Measurements from ENCODE around the gene SNED1.
A peak's percentile ranks its signal among the peaks of the same experiment; 100 is the strongest.

The SNED1 gene

DNA sequence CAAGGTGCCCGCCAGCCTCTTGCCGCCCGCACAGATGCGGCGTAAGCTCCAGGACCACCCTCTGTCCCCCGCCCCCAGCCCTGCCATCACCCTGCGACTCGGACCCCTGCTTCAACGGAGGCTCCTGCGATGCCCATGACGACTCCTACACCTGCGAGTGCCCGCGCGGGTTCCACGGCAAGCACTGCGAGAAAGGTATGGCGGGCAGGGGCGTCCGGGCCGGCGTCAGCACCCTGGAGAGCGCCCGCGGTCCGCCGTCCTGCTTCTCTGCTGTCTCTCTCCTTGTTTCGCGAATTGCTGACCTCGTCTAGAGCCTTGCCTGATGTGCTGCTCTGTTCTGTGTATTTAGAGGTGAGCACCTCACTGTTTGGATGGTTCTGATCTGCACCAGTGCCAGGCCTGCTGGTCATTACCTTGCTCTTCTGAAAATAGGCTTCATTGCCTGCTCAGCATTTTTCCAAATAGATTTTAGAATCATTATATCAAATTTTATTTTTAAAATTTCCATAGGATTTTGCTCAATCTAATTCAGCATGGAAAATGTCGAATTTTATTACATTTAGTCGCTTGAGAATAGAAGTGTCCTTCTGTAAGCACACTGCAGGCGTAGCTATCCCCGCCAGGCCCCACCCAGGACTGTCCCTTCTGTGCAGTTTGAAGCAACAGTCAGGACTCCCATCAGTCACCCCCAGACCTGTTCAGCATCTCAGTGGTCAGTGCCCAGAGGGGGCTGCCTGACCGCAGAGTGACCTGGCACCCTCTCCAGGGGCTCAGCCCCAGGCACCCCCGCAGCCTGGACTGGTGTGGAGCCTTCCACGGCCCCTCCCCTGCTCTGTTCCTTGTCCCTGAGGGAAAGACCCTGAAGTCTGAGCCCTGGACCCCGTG lies 51.6 kb downstream of the SNED1 start:
- no peak for DNase-seq

DNA sequence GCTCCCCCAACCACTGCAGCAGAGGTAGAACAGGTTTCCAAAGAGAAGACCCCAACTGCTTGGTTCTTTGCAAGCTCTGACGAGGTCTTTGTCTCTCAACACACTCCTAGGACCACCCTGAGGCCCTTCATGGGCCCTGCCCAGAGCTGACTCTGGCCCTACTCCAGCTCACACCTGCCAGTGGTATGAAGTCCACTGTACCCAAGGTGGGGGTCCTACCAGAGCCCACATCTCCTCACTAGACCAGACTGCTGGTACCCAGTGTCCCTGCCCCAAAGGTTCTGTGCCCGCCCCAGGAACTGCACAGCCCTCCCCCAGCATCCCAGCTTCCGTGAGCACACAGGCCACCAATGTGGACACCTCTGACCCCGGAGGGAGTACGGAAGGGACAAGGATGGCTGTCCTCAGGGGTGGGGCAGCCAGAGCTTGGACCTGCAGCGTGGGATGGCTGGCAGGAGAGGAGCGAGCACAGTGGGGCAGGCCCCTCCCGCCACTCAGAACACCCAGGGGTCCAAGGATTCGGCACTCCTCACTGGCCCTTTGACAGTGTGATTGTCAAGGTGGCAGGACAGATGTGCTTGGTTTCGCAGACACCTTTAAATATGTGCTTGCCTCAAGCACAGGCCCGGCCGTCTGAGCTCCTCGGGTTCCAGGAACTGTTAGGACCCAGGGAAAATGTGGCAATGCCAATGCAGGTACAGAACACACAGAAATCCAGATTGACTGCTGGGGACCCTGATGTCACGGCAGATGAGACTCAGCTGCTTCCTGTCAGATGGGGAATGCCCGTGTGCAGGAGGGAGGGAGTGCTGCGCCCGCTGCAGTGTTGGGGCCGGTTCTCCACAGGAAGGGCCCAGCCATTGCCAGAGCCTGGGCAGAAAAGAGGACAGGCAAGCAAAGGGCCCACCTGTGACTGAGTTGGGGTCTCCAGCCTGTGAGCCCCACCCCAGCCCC lies 52.5 kb downstream of the SNED1 start:
- no peak for DNase-seq

DNA sequence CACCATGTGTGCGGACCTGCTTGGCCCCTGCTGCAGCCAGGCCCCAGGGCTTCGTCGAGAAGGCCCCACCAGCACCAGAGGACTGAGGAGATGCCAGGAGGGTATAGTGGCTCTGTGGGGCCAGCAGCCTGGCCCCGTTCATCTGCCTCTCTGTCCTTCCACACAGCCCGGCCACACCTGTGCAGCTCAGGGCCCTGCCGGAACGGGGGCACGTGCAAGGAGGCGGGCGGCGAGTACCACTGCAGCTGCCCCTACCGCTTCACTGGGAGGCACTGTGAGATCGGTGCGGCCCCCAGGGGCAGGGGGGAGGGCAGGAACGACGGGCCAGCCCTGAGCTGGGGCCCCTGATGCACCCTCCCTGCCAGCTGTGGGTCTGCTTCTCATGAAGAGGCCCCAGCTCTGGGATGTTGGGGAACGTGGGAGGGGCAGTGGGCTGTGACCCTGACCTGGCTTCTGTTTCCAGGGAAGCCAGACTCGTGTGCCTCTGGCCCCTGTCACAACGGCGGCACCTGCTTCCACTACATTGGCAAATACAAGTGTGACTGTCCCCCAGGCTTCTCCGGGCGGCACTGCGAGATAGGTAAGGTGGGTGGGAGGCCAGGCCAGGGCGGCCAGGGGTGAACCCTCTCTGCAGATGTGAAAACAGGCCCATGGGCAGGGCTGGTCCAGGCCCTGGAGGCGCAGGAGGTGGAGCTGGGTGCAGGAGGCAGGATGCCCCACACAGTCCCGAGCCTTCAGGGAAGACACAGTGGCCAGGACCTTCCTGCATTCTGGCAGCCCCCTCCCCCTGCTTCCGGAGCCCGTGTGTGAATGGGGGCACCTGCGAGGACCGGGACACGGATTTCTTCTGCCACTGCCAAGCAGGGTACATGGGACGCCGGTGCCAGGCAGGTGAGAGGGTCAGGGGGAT lies 53.4 kb downstream of the SNED1 start:
- DNase-seq = no peak

DNA sequence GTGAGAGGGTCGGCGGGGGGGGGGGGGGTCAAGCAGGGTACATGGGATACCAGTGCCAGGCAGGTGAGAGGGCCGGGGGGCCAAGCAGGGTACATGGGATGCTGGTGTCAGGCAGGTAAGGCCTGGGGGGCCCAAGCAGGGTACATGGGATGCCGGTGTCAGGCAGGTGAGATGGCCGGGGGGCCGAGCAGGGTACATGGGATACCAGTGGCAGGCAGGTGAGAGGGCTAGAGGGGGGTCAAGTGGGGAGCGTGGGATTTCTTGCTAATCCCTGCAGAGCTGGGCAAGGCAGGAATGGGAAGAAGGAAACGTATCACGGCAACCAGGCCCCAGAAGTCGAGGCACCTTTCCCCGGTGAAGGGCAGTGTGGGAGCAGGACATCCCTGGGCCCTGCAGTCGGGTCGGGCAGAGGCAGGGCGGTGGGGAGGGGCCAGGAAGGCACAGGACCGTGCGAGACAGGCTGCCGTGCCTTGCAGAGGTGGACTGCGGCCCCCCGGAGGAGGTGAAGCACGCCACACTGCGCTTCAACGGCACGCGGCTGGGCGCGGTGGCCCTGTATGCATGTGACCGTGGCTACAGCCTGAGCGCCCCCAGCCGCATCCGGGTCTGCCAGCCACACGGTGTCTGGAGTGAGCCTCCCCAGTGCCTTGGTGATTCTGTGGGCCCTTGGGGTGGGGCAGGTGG lies 54.4 kb downstream of the SNED1 start:
- DNase-seq = no peak

DNA sequence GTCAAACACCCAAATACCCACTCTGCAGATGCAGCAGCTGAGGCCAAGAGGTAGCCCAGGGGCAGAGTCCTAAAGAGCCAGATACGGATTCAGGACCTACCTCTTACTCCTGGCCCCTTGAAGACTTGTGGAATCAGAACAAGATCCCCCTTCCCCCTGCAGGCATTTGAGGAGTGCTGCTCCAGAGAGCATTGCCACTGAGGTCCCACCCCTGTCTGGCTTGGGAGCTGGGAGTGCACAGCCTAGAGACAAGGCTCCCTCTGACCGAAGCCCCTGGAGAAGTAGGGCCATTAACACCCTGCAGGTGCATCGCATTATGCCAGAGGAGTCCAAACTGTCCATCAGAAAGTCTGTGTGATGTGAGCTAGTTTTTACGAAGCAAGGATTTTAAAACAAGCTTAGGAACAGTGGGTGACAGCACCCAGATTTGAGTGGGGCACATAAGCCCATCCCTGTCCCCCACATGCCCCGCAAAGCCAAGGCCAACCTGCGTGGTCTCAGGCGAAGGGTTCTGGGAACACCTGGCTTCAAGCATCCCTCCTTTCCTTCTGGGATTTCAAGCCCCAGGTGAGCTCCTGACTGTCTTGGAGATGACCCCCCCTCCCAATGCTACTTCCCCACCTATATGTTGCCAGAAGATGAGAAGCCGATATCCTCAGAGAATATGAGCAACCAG lies 55.3 kb downstream of the SNED1 start:
- no peak for DNase-seq

DNA sequence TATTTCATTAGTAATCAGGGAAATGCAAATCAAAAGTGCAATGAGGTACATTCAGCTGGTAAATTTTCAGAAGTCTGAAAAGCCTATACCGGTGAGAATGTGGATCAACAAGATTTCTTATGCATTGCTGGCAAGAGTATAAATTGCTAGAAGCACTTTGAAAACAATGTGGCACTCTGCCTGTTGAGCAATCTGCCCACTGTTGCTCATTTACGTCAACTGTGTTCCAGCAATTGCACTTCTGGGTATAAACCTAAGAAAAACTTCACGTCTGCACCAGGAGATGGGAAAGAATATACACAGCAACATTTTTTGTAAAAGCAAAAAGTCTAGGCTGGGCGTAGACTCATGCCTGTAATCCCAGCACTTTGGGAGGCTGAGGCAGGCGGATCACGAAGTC lies 62.9 kb downstream of the SNED1 start:
- DNase-seq = no peak

DNA sequence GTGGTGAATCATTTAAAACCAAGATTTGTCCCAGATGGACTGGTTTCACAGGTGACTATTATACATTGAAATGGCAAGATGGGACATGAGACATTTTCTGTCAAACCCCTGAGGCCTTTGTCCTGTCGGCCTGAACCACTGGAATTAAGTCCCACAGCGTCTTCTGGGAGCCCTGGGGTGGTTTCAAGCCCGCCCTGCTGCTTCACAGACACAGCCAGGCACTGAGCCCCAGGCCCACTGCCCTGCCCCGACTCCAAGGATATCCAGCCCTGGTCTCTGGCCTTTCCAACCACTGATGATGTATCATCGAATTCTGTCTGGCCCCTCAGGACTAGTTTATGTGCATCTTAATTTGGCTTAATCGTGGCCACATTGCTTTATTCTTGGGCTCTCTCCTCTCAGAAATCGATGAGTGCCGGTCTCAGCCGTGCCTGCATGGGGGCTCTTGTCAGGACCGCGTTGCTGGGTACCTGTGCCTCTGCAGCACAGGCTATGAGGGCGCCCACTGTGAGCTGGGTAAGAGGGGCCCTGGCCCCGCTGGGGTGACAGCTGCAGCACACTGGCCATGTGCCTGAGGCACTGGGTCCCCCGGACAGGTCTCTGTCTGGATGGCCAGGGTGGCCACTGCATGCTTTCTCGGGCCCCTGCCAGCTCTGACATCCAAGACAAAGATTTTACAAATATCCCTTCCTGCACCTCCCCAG lies 64.1 kb downstream of the SNED1 start:
- no peak for DNase-seq

DNA sequence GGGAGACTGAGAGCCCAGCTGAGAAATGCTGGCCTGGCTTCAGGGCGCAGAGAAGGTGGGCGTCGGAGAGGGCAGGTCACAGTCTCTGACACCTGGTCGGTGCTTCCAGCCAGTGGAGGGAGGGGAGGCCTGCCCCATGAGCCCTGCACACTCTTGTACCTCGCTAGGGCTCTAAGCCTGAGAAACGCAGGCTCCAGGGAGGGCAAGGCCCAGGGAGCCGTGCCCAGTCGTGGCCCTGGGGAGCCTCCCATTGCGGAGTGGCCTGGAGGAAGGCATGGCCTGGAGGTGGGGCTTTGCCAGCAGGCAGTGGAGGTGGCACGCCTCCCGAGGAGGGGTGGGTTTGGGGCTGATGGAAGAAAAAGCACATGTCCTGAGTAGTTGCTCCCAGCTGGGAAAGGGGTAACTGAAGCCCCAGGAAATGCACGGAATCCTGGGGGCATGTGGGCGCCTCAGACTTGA lies 64.7 kb downstream of the SNED1 start:
- no peak for DNase-seq

DNA sequence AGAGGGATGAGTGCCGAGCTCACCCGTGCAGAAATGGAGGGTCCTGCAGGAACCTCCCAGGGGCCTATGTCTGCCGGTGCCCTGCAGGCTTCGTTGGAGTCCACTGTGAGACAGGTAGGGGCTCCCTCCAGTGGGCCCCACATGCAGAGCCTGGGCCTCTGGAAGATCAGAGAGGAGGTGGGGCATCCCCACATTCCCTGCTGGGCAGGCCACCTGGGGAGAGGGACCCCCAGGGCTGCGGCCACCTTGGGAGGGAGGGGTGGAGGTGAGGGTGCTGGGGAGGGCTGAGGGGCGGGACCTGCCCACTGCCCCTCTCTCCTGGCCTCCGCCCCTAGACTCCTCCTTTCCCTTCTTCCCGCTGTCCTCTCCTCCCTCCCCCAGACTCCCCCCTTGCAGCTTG lies 65.2 kb downstream of the SNED1 start:
- DNase-seq = no peak

DNA sequence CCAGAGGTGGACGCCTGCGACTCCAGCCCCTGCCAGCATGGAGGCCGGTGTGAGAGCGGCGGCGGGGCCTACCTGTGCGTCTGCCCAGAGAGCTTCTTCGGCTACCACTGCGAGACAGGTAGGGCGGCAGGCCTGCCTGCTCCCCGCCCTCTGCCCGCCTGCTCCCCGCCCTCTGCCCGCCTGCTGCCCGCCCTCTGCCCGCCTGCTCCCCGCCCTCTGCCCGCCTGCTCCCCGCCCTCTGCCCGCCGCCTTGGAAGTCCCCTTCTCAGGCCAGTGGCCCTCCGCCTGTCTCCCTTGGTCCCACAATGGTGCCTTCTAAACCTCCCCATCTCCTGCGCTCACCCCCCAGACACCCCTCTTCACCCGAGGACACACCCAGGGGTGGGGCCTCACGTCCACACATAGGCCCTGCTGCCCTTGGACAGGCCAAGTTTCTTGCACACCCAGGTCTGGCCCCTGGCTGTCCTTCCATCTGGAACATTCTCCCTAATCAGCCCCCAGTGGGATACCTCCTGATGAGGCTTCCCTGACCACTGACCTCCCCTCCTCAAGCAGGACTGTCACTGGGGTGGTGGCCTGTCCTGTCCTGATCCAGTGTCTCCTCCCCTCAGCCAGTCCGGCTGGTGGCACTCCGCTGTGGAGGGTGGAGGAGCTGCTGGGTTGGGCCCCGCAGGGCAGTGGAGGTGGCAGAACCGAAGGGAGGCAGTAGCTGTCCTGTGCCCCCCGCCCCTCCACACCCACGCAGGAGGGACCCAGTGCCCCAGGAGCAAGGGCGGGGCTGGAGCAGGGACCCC lies 65.8 kb downstream of the SNED1 start:
- DNase-seq = peak; percentile 1

DNA sequence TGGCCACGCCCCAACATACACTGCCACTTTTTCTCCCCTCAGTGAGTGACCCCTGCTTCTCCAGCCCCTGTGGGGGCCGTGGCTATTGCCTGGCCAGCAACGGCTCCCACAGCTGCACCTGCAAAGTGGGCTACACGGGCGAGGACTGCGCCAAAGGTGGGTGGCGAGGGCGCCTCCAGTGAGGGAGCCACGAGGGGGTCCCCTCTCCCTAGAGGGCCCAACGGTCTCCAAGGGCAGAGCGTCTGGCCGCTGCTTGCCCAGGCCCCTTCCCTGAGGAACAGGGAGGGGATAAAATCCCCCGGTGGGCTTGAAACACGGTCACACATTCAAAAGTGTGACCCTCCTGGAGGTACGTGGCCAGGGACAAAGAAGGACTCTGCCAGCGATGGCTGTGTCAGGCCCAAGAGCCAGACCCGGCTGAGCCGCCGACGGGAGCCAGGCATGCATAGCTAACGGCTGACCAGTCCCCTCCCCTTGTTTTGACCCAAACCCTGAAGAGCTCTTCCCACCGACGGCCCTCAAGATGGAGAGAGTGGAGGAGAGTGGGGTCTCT lies 66.5 kb downstream of the SNED1 start:
- DNase-seq = no peak

DNA sequence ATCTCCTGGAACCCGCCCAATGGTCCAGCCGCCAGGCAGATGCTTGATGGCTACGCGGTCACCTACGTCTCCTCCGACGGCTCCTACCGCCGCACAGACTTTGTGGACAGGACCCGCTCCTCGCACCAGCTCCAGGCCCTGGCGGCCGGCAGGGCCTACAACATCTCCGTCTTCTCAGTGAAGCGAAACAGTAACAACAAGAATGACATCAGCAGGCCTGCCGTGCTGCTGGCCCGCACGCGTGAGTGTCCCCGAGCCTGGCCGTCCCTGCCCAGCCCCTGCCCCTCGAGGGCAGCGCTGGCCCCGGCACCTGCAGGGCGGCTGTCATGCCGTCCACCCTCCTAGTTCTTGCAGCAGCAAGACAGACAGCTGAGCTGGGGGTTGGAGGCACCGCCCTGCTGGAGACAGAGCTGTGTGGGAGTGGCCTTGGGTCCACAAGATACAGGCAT lies 67.0 kb downstream of the SNED1 start:
- no peak for DNase-seq

DNA sequence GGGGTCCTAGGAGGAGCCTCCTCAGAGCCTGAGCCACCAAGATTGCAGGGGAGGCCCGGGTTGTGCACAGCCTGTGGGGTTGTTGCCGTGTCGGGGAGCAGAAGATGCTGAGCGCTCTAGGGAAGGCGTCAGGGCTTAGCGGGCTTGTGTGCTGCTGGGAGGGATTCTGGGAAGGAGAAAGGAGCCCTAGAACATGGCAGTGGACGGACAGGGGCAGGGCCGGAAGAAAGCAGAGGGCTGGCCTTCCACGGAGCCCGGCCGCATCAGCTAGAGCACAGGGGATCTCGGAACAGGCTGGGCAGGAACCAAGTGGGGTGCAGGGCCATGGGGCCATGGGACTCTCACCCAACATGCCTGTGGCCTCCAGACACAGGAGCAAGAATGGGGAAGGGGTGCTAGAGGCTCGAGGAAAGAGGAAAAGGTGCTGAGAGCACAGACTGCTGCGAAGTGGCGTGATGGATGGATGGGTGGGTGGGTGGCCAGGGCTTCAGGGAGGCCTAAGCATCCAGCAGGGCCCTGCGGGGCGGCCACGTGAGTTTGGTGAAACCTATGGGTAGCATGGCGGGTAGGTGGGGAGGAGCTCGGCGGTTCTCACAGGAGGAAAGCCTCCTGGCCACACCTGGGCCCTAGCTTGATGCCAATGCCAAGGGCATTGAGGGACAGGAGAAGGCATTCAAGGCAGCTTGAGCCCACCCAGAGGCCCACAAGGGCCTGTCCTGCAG lies 67.9 kb downstream of the SNED1 start:
- DNase-seq = no peak

DNA sequence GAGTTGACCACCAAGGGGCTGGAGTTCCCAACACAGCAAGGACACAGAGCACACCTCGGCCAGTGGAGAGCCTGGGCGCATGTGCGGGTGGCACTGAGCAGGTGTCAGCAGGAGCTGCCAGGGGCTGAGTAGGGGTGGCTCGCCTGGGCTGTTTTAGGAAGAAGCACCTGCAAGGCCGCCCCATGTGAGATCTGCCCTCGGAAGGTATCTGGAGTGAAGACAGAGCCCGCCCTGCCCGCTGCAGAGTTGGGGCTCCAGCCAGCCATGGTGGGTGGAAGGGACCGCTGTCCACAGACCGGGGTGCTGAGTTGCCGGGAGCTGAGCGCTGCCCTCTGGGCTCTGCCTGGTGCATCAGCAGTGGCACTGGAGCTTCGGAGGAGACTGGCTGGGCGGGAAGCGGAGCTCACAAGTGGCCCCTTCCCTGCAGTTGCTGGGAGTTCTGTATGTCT lies 68.5 kb downstream of the SNED1 start:
- DNase-seq = no peak

DNA sequence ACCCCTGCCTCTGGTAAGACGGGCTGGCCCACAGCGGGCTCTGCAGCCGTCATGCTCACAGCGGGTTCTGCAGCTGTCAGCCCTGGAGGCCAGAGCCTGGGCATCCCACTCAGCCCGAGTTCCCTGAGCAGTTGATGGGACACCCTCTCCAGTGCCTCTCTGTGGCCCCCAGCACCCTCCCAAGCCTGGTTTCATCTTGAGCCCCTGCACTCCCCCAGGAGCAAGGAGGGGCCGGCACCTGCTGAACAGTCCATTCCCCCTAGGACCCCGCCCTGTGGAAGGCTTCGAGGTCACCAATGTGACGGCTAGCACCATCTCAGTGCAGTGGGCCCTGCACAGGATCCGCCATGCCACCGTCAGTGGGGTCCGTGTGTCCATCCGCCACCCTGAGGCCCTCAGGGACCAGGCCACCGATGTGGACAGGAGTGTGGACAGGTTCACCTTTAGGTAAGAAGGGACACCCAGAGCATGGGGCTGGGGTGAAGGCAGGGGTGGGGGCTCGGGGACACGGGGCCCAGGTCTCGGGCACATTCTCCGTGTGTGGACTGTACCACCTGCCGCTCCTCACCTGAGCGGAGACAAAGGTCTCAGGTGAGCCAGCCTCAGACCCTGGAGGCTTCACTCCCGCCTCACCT lies 69.2 kb downstream of the SNED1 start:
- DNase-seq = no peak

DNA sequence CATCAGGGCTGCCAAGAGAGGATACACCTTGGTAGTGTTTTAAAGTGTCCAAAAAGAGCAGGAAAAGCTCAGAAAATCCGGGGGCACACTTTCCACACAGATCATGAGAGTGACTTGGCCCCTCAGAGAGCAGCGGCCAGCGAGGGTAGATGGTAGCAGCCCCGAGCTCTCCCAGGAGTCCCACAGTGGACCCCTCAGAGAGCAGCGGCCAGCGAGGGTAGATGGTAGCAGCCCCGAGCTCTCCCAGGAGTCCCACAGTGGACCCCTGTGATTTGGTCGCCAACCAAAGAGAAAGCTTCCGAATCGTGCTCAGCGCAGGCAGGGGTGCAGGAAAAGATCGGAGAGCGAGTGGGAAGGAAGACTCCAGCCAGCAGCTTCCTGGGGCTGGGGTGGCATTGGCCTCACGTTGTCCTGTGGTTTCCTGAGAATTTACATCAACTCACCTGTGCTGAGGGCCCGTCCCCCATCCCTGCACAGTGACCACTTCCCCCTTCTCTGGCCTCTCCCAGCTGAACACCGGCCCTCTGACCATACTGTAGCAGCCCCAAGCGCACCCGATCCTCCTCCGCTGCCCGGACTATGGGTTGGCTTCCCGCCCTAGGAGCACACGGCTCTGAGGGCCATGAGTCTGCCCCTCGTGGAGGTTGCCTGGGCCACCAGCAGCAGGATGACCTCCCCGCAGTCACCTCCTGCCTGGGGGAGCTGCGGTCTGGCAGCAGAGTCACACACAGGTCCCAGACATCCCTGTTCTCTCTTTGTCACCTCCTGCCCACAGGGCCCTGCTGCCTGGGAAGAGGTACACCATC lies 69.9 kb downstream of the SNED1 start:
- DNase-seq = no peak

All from suppressor macrophage treated with lipopolysaccharide for 4 hours (primary cell).